B cell (primary cell): ENCODE measurements around the gene TFCP2L1.

Experiments used
- EZH2 ChIP-seq: IDR thresholded peaks from 2 replicates; pipeline ENCODE4 v1.6.1; 2012; ENCODE audit warnings: borderline replicate concordance, low read depth, mild to moderate bottlenecking, moderate library complexity, low read length; ENCODE audit not compliant: insufficient read depth, poor library complexity, severe bottlenecking
- TF ChIP-seq, protein P1 (sequence below): fragments of 200-600 bp; IDR thresholded peaks from one replicate; pipeline ENCODE4 v1.8.0; 2022; ENCODE audit warnings: antibody characterized with exemption, mild to moderate bottlenecking

DNA sequence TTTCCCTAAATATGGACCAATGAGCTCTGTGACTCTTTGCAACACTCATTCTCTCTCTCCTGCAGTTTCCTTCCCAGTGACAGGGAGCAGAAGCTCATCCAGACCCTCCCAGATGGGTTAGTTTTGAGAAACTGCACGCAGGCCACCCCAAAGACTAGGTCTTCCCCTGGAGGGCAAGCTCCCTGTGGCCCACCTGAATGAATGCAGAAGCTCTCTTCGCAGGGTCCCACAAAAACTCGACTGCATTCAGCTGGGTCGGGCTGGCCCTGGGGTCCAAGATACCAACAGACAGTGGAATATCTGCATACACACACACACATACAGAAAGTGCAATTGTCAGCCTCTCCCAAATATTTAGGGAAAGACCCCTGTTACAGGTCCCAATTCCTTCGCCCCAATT is 37.0 kb downstream of the TFCP2L1 start:
- TF ChIP-seq, protein P1, sequence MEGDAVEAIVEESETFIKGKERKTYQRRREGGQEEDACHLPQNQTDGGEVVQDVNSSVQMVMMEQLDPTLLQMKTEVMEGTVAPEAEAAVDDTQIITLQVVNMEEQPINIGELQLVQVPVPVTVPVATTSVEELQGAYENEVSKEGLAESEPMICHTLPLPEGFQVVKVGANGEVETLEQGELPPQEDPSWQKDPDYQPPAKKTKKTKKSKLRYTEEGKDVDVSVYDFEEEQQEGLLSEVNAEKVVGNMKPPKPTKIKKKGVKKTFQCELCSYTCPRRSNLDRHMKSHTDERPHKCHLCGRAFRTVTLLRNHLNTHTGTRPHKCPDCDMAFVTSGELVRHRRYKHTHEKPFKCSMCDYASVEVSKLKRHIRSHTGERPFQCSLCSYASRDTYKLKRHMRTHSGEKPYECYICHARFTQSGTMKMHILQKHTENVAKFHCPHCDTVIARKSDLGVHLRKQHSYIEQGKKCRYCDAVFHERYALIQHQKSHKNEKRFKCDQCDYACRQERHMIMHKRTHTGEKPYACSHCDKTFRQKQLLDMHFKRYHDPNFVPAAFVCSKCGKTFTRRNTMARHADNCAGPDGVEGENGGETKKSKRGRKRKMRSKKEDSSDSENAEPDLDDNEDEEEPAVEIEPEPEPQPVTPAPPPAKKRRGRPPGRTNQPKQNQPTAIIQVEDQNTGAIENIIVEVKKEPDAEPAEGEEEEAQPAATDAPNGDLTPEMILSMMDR, result no peak
- TF ChIP-seq EZH2, result no peak
